Measurements from ENCODE around the gene MRPL38. TPM values are rescaled to one million over a fixed set of nuclear protein-coding genes. Genes with fewer than 3 reads are reported as not detected.

The MRPL38 gene
- total RNA-seq, 1 donor = 36.6 TPM

GRCh38 chr17:75902406-75902805 lies 2.3 kb downstream of the MRPL38 start:
- Histone ChIP-seq H3K36me3 (ENCODE audit: insufficient read depth, low read length) (peaks cover 39% of the 10 kb centered on the region), H3K79me2 (ENCODE audit: insufficient read depth, low read length) (peaks cover 7% of the 10 kb centered on the region), H2AFZ (ENCODE audit: low read length) (no peak overlapping the region), H3K4me3 (ENCODE audit: insufficient read depth, low read length) (no peak overlapping the region), H3K9me3 (ENCODE audit: low read depth, low read length) (no peaks in the 10 kb centered on the region), H4K20me1 (ENCODE audit: insufficient read depth, low read length) (no peaks in the 10 kb centered on the region), H3K4me2 (ENCODE audit: insufficient read depth, low read length) (no peak overlapping the region), H3K4me1 (ENCODE audit: insufficient read depth, low read length) (peaks cover 8% of the 10 kb centered on the region), H3K27me3 (ENCODE audit: insufficient read depth, low read length) (no peaks in the 10 kb centered on the region), H3K27ac (ENCODE audit: low read depth, low read length) (no peak overlapping the region)
- DNase-seq (ENCODE audit: insufficient read length, low spot score, missing footprints) = peak; percentile 30
- TF ChIP-seq, protein P1, sequence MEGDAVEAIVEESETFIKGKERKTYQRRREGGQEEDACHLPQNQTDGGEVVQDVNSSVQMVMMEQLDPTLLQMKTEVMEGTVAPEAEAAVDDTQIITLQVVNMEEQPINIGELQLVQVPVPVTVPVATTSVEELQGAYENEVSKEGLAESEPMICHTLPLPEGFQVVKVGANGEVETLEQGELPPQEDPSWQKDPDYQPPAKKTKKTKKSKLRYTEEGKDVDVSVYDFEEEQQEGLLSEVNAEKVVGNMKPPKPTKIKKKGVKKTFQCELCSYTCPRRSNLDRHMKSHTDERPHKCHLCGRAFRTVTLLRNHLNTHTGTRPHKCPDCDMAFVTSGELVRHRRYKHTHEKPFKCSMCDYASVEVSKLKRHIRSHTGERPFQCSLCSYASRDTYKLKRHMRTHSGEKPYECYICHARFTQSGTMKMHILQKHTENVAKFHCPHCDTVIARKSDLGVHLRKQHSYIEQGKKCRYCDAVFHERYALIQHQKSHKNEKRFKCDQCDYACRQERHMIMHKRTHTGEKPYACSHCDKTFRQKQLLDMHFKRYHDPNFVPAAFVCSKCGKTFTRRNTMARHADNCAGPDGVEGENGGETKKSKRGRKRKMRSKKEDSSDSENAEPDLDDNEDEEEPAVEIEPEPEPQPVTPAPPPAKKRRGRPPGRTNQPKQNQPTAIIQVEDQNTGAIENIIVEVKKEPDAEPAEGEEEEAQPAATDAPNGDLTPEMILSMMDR (IDR thresholded peaks at IDR 0.05; ENCODE audit: extremely low read depth, low read depth, low read length) = no peak

- no peaks in the 10 kb centered on the region for H4K20me1 ChIP-seq (ENCODE audit: insufficient read depth, low read length)
- peaks cover 7% of the 10 kb centered on the region for H3K79me2 ChIP-seq (ENCODE audit: insufficient read depth, low read length)
- no peak overlapping the region for H3K4me3 ChIP-seq (ENCODE audit: insufficient read depth, low read length)
- no peaks in the 10 kb centered on the region for H3K27me3 ChIP-seq (ENCODE audit: insufficient read depth, low read length)
- no peak overlapping the region for H2AFZ ChIP-seq (ENCODE audit: low read length)
- H3K4me2 ChIP-seq (ENCODE audit: insufficient read depth, low read length) = no peak overlapping the region
- DNase-seq (ENCODE audit: insufficient read length, low spot score, missing footprints) = peak; percentile 45
- peaks cover 8% of the 10 kb centered on the region for H3K4me1 ChIP-seq (ENCODE audit: insufficient read depth, low read length)
- TF ChIP-seq, protein P1 (IDR thresholded peaks at IDR 0.05; ENCODE audit: extremely low read depth, low read depth, low read length) = no peak
- peaks cover 40% of the 10 kb centered on the region for H3K36me3 ChIP-seq (ENCODE audit: insufficient read depth, low read length)
- H3K9me3 ChIP-seq (ENCODE audit: low read depth, low read length) = no peaks in the 10 kb centered on the region
- no peak overlapping the region for H3K27ac ChIP-seq (ENCODE audit: low read depth, low read length)
These were observed 3.0 kb downstream of the MRPL38 start for GRCh38 chr17:75901727-75902126.

- no peak overlapping the region for H2AFZ ChIP-seq (ENCODE audit: low read length)
- peaks cover 7% of the 10 kb centered on the region for H3K79me2 ChIP-seq (ENCODE audit: insufficient read depth, low read length)
- H3K4me2 ChIP-seq (ENCODE audit: insufficient read depth, low read length) = no peak overlapping the region
- no peaks in the 10 kb centered on the region for H3K27me3 ChIP-seq (ENCODE audit: insufficient read depth, low read length)
- TF ChIP-seq, protein P1 (IDR thresholded peaks at IDR 0.05; ENCODE audit: extremely low read depth, low read depth, low read length) = no peak
- H3K4me3 ChIP-seq (ENCODE audit: insufficient read depth, low read length) = no peak overlapping the region
- H3K4me1 ChIP-seq (ENCODE audit: insufficient read depth, low read length) = peaks cover 7% of the 10 kb centered on the region
- no peaks in the 10 kb centered on the region for H3K9me3 ChIP-seq (ENCODE audit: low read depth, low read length)
- H3K27ac ChIP-seq (ENCODE audit: low read depth, low read length) = no peak overlapping the region
- no peaks in the 10 kb centered on the region for H4K20me1 ChIP-seq (ENCODE audit: insufficient read depth, low read length)
- DNase-seq (ENCODE audit: insufficient read length, low spot score, missing footprints) = peak; percentile 81
- H3K36me3 ChIP-seq (ENCODE audit: insufficient read depth, low read length) = peaks cover 40% of the 10 kb centered on the region
These were observed 3.8 kb downstream of the MRPL38 start for GRCh38 chr17:75900691-75901533.

DNA sequence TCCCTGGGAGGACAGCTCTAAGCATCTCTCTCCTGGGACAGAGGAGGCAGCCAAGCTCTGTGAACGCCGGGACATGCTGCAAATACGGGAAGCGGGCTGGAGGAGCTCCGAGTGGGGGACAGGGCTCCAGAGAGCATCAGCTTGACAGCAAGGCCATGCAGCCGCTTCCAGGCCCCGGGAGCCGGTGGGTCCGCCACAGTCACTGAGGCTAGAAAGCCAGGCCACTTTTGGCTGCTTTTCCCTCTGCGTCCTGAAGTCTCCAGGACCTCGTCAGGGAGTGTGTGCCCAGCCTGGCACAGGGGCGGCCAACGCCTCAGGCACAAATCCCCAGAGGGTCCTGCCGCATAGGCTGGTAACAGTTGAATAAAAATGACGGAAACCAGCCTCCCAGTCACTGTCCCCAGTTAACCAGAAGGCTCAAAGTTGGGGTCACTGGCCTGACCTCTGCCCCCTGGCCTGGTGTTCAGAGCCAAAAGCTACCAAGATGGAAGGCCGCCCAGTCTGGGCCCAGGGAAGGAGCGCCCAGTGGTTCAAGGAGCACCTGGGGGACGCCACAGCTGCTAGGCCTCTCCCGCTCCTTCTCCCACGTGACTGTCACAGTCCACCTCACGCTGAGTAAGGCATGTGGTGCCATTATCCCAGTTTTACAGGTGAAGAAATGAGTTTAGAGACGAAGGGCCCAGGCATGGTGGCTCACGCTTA lies 4.8 kb downstream of the MRPL38 start:
- Histone ChIP-seq H3K9me3 (ENCODE audit: low read depth, low read length) (no peaks in the 10 kb centered on the region), H3K4me1 (ENCODE audit: insufficient read depth, low read length) (peaks cover 11% of the 10 kb centered on the region), H4K20me1 (ENCODE audit: insufficient read depth, low read length) (peaks cover 3% of the 10 kb centered on the region), H3K79me2 (ENCODE audit: insufficient read depth, low read length) (peaks cover 16% of the 10 kb centered on the region), H3K27ac (ENCODE audit: low read depth, low read length) (no peak overlapping the region), H2AFZ (ENCODE audit: low read length) (no peak overlapping the region), H3K4me2 (ENCODE audit: insufficient read depth, low read length) (no peak overlapping the region), H3K36me3 (ENCODE audit: insufficient read depth, low read length) (peaks cover 40% of the 10 kb centered on the region), H3K4me3 (ENCODE audit: insufficient read depth, low read length) (no peak overlapping the region), H3K27me3 (ENCODE audit: insufficient read depth, low read length) (no peaks in the 10 kb centered on the region)
- peak; percentile 68 for DNase-seq (ENCODE audit: insufficient read length, low spot score, missing footprints)
- TF ChIP-seq, protein P1 (IDR thresholded peaks at IDR 0.05; ENCODE audit: extremely low read depth, low read depth, low read length) = no peak

All from osteoblast (primary cell).